H1 (cell line): Measurements from ENCODE around the gene C17orf50. TPM values are rescaled to one million over a fixed set of nuclear protein-coding genes. Genes with fewer than 3 reads are reported as not detected.

Experiments used
- CHD2 ChIP-seq: IDR thresholded peaks from 2 replicates; pipeline ENCODE4 v1.6.1; 2012; ENCODE audit warnings: low read length, improper control_type of control experiment
- CREB1 ChIP-seq: IDR thresholded peaks from 2 replicates; pipeline ENCODE4 v1.6.1; 2012; ENCODE audit warnings: inconsistent platforms
- RNF2 ChIP-seq: fragments of 200-900, 300-1000 bp; sonication (generic); IDR thresholded peaks from 2 replicates; pipeline ENCODE4 v1.7.1; 2016; ENCODE audit warnings: borderline replicate concordance, low read depth, mild to moderate bottlenecking, antibody characterized with exemption, low read length; ENCODE audit not compliant: poor library complexity, severe bottlenecking; ENCODE audit errors: missing control alignments
- RXRA ChIP-seq: IDR thresholded peaks from 2 replicates; pipeline ENCODE4 v1.6.1; 2011; ENCODE audit warnings: low read depth, mild to moderate bottlenecking, low read length, moderate library complexity; ENCODE audit not compliant: insufficient read depth
- polyA plus RNA-seq, 7 experiments: library from polyadenylated mRNA; depleted of rRNA in 3 of 7; stranded (reverse) in 5 of 7; unstranded in 2 of 7; fragments of >200 nt in 5 of 7; fragments of 200-250 nt in 2 of 7; gene quantifications; 1 replicate in 5 of 7; 2 replicates in 1 of 7; 4 replicates in 1 of 7; pipeline versions ENCODE4 v1.2.1 to v1.2.3, GENCODE V29; 2011 to 2013; ENCODE audit warnings: missing spikeins in 2 of 7, mixed read lengths in 2 of 7
- total RNA-seq: library from RNA; stranded (reverse); fragmentation: NEBNext Ultra II Directional; extraction: Animal tissue kit (Norgen Biotek cat#: 25700); gene quantifications from 2 replicates; pipeline ENCODE4 v1.2.1, GENCODE V29; 2021

The C17orf50 gene
- total and polyA plus RNA-seq, 2 of the 8 experiments (the other 6 are each of a cell fraction or from before 2014, with no cell fraction given) = 0.12 TPM; not detected in 1

GRCh38 chr17:35734396-35734795, 26.3 kb upstream of the C17orf50 start (continued):
- TF ChIP-seq RNF2 = no peak
- no peak for TF ChIP-seq RXRA
- TF ChIP-seq CREB1 = no peak
- no peak for TF ChIP-seq CHD2
